HUES64 (cell line): ENCODE results near the gene NFRKB. TPM values are rescaled to one million over a fixed set of nuclear protein-coding genes. Genes with fewer than 3 reads are reported as not detected.
A peak's percentile ranks its signal among the peaks of the same experiment; 100 is the strongest.

Experiments
- H3K27ac ChIP-seq: 2 replicates; pipeline ENCODE4 v1.7.0; 2013; ENCODE audit warnings: low read depth, low read length, inconsistent platforms
- H3K27me3 ChIP-seq: 2 replicates; pipeline ENCODE4 v1.6.1; 2013; ENCODE audit warnings: mild to moderate bottlenecking, low read length; ENCODE audit not compliant: insufficient read depth
- H3K36me3 ChIP-seq: 2 replicates; pipeline ENCODE4 v1.6.1; 2013; ENCODE audit warnings: mild to moderate bottlenecking, low read length; ENCODE audit not compliant: insufficient read depth
- H3K4me1 ChIP-seq: 2 replicates; pipeline ENCODE4 v1.6.1; 2013; ENCODE audit warnings: mild to moderate bottlenecking, low read length, moderate library complexity; ENCODE audit not compliant: insufficient read depth
- H3K4me3 ChIP-seq: 2 replicates; pipeline ENCODE4 v1.5.1; 2013; ENCODE audit warnings: mild to moderate bottlenecking, low read length, moderate library complexity
- H3K9ac ChIP-seq: 2 replicates; pipeline ENCODE4 v1.6.1; 2013; ENCODE audit warnings: mild to moderate bottlenecking, low read depth, low read length
- H3K9me3 ChIP-seq: 2 replicates; pipeline ENCODE4 v1.6.1; 2013; ENCODE audit warnings: low read depth, low read length; ENCODE audit not compliant: insufficient read depth
- WGBS: fragments of 150-250, 120-280 bp; methylation state at CpG from one replicate; pipeline ENCODE4 v1.1.7; 2013; ENCODE audit warnings: missing lambda C conversion rate; 5-methylcytosine and 5-hydroxymethylcytosine counted together
- polyA plus RNA-seq, 2 experiments: library from polyadenylated mRNA; stranded (reverse); fragments of 50-300 nt; gene quantifications; one replicate each; pipeline ENCODE4 v1.2.3, GENCODE V29; 2013

Gene NFRKB
- 24.4 TPM for polyA plus RNA-seq (2013, experiment 1 of 2)
- 22.4 TPM for polyA plus RNA-seq (2013, experiment 2 of 2)

DNA sequence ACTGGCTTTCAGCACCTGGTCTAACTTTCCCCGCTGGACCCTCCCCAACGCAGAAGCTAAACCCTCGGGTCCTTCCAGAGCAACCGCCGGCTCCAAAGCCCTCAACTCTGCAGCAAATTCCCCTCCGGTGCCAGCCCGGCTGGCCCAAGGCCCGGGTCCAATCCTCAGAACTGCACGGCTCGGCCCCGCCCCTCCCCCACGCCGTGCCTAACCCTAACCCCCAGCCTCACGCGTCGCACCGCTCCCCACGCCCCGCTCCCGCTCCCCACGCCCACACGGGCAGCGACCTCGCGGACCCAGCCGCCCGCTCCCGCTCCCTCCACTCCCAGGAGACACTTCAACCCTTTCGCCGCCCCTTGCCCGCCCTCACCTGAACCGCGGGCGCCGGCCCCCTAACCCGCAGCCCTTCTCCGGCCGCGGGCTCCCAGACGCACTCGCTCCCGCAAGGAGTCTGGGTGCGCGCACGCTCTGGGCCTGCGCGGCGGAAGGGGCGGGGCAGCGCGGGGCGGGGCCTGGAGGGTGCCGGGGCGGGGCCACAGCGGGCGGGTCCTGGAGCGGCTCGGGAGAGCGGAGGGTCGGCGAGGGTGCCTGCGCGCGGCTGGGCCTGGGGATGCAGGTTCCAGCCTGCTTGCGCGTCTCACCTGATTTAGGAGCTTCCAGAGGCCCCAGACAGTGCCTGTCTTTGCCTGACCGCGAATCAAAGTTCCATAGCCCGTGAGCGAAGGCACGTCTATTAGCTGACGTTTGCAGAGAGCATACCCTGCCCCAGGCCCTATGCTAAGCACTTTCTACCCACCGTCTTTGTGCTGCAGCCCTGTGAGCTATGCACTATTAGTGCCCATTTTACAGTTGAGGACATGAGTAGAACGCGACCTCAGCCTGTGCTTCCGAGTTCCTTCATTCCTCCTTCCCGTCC lies at the start of gene NFRKB:
Gene NFRKB, minus strand, starts transcription at position 453 of the 916 bp plus-strand sequence. CDS start 2,729 bp downstream, outside the sequence.
- H3K9me3 ChIP-seq = no peaks in the 10 kb centered on the region
- peak within 1 kb of the TSS; percentile 16 for H3K27ac ChIP-seq
- H3K27me3 ChIP-seq = no peaks in the 10 kb centered on the region
- peaks cover 47% of the 10 kb centered on the region for H3K36me3 ChIP-seq
- H3K4me3 ChIP-seq = peak within 1 kb of the TSS; percentile 97
- peak within 1 kb of the TSS; percentile 85 for H3K9ac ChIP-seq
- peaks cover 5% of the 10 kb centered on the region; the same call in 1 of the 2 replicates for H3K4me1 ChIP-seq
- WGBS = 2% methylated on average over 77 of the region's 77 CpGs

GRCh38 chr11:129944696-129945095 lies 49.3 kb upstream of the NFRKB start:
- H3K36me3 ChIP-seq = peaks cover 42% of the 10 kb centered on the region
- H3K4me3 ChIP-seq = no peak overlapping the region
- WGBS = 95% methylated on average over 18 of the region's 18 CpGs
- H3K9me3 ChIP-seq = no peaks in the 10 kb centered on the region
- H3K4me1 ChIP-seq = no peaks in the 10 kb centered on the region
- no peak overlapping the region for H3K27ac ChIP-seq
- H3K27me3 ChIP-seq = no peaks in the 10 kb centered on the region
- H3K9ac ChIP-seq = no peak overlapping the region

- Histone ChIP-seq H3K27me3 (no peaks in the 10 kb centered on the region), H3K27ac (no peak overlapping the region), H3K9ac (no peak overlapping the region), H3K4me1 (peaks cover 5% of the 10 kb centered on the region), H3K4me3 (no peak overlapping the region), H3K36me3 (peaks cover 42% of the 10 kb centered on the region), H3K9me3 (no peaks in the 10 kb centered on the region)
Measured at GRCh38 chr11:129943036-129943435, 47.7 kb upstream of the NFRKB start.

- Histone ChIP-seq H3K9me3 (no peaks in the 10 kb centered on the region), H3K27me3 (no peaks in the 10 kb centered on the region), H3K4me1 (peaks cover 29% of the 10 kb centered on the region), H3K27ac (no peak overlapping the region), H3K36me3 (peaks cover 31% of the 10 kb centered on the region), H3K9ac (no peak overlapping the region), H3K4me3 (no peak overlapping the region)
- 89% methylated on average over 4 of the region's 4 CpGs for WGBS
Measured at GRCh38 chr11:129939510-129939909, 44.1 kb upstream of the NFRKB start.

DNA sequence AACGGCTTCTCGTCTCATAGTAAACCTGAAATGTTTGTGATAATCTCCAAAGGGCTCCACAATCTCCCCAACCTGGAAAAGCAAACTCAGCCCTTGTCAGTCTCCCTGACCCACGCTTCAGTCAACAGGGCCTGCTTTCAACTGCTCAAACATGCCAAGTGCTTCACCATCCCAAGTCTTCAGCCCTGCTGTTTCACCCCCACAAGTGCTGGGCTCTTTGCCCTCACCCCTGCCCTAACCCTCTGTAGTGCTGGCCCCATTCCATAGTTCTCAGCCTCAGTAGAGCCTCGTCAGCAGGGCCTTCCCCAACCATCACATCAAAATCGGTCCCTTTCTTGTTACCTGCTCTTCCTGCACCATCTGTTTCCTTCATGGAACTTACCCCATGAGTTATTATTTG lies 43.4 kb upstream of the NFRKB start:
- Histone ChIP-seq H3K27ac (no peak overlapping the region), H3K4me3 (no peak overlapping the region), H3K4me1 (peaks cover 29% of the 10 kb centered on the region), H3K36me3 (peaks cover 37% of the 10 kb centered on the region), H3K9ac (no peak overlapping the region), H3K9me3 (no peaks in the 10 kb centered on the region), H3K27me3 (no peaks in the 10 kb centered on the region)
- 93% methylated on average over 5 of the region's 5 CpGs for WGBS

GRCh38 chr11:129937592-129938238 lies 42.3 kb upstream of the NFRKB start:
- 84% methylated on average over 4 of the region's 4 CpGs for whole genome bisulfite sequencing
- no peak overlapping the region for H3K4me3 ChIP-seq
- H3K27me3 ChIP-seq = no peaks in the 10 kb centered on the region
- H3K36me3 ChIP-seq = peaks cover 33% of the 10 kb centered on the region
- peaks cover 29% of the 10 kb centered on the region for H3K4me1 ChIP-seq
- no peaks in the 10 kb centered on the region for H3K9me3 ChIP-seq
- no peak overlapping the region for H3K9ac ChIP-seq
- H3K27ac ChIP-seq = no peak overlapping the region

- H3K4me1 ChIP-seq = peaks cover 29% of the 10 kb centered on the region
- WGBS = 70% methylated on average over 3 of the region's 3 CpGs
- H3K27ac ChIP-seq = peak overlapping the region; percentile 21; the same call in 1 of the 2 replicates
- peaks cover 25% of the 10 kb centered on the region for H3K36me3 ChIP-seq
- H3K4me3 ChIP-seq = no peak overlapping the region
- H3K9ac ChIP-seq = no peak overlapping the region; the same call in 1 of the 2 replicates
- H3K27me3 ChIP-seq = no peaks in the 10 kb centered on the region
- no peaks in the 10 kb centered on the region for H3K9me3 ChIP-seq
Measured at GRCh38 chr11:129935723-129936122, 40.3 kb upstream of the NFRKB start.

- 96% methylated on average over 9 of the region's 9 CpGs for WGBS
- no peak overlapping the region for H3K27ac ChIP-seq
- no peaks in the 10 kb centered on the region for H3K9me3 ChIP-seq
- H3K4me3 ChIP-seq = no peak overlapping the region
- H3K4me1 ChIP-seq = peaks cover 29% of the 10 kb centered on the region
- H3K9ac ChIP-seq = no peak overlapping the region
- H3K36me3 ChIP-seq = peaks cover 38% of the 10 kb centered on the region
- H3K27me3 ChIP-seq = no peaks in the 10 kb centered on the region
Measured at GRCh38 chr11:129933891-129934290, 38.5 kb upstream of the NFRKB start.

GRCh38 chr11:129933262-129933661 lies 37.9 kb upstream of the NFRKB start:
- no peak overlapping the region for H3K27ac ChIP-seq
- peaks cover 40% of the 10 kb centered on the region for H3K36me3 ChIP-seq
- H3K9me3 ChIP-seq = no peaks in the 10 kb centered on the region
- 87% methylated on average over 1 of the region's 1 CpG for WGBS
- H3K4me1 ChIP-seq = peaks cover 27% of the 10 kb centered on the region
- no peak overlapping the region for H3K9ac ChIP-seq
- no peak overlapping the region for H3K4me3 ChIP-seq
- H3K27me3 ChIP-seq = no peaks in the 10 kb centered on the region

GRCh38 chr11:129932381-129933067 lies 37.1 kb upstream of the NFRKB start:
- Histone ChIP-seq H3K9me3 (no peaks in the 10 kb centered on the region), H3K9ac (no peak overlapping the region), H3K27ac (no peak overlapping the region), H3K4me1 (peaks cover 19% of the 10 kb centered on the region), H3K27me3 (no peaks in the 10 kb centered on the region), H3K4me3 (no peak overlapping the region), H3K36me3 (peaks cover 41% of the 10 kb centered on the region)
- 93% methylated on average over 7 of the region's 7 CpGs for WGBS

- Histone ChIP-seq H3K27me3 (no peaks in the 10 kb centered on the region), H3K4me1 (peaks cover 14% of the 10 kb centered on the region), H3K9ac (no peak overlapping the region), H3K27ac (no peak overlapping the region), H3K9me3 (no peaks in the 10 kb centered on the region), H3K4me3 (no peak overlapping the region), H3K36me3 (peaks cover 45% of the 10 kb centered on the region)
- 97% methylated on average over 13 of the region's 13 CpGs for WGBS
Measured at GRCh38 chr11:129930743-129931142, 35.4 kb upstream of the NFRKB start.
